ENCODE results near the gene RYR3.

RYR3 gene

GRCh38 chr15:33693166-33693800 is 382.5 kb downstream of the RYR3 start:
- in situ Hi-C loops (cut with MboI; ENCODE audit: low sequenced_read_pairs), result no loop called here

- in situ Hi-C loops (cut with MboI; ENCODE audit: low sequenced_read_pairs), result no loop called here
Observed at GRCh38 chr15:33698126-33698525, 387.4 kb downstream of the RYR3 start.

- in situ Hi-C loops (cut with MboI; ENCODE audit: low sequenced_read_pairs), result no loop called here
Observed at GRCh38 chr15:33699145-33699544, 388.4 kb downstream of the RYR3 start.

- in situ Hi-C loops (cut with MboI; ENCODE audit: low sequenced_read_pairs), result no loop called here
Observed at GRCh38 chr15:33699691-33700447, 389.1 kb downstream of the RYR3 start.

- in situ Hi-C loops (cut with MboI; ENCODE audit: low sequenced_read_pairs), result no loop called here
Observed at GRCh38 chr15:33700695-33701303, 390.0 kb downstream of the RYR3 start.

GRCh38 chr15:33701304-33701696 is 390.5 kb downstream of the RYR3 start:
- in situ Hi-C loops (cut with MboI; ENCODE audit: low sequenced_read_pairs), result no loop called here

- in situ Hi-C loops (cut with MboI; ENCODE audit: low sequenced_read_pairs), result no loop called here
Observed at GRCh38 chr15:33706173-33706572, 395.4 kb downstream of the RYR3 start.

- in situ Hi-C loops (cut with MboI; ENCODE audit: low sequenced_read_pairs), result no loop called here
Observed at GRCh38 chr15:33710748-33711147, 400.0 kb downstream of the RYR3 start.

- in situ Hi-C loops (cut with MboI; ENCODE audit: low sequenced_read_pairs), result no loop called here
Observed at GRCh38 chr15:33716025-33716424, 405.3 kb downstream of the RYR3 start.

GRCh38 chr15:33720952-33721351 is 410.2 kb downstream of the RYR3 start:
- in situ Hi-C loops (cut with MboI; ENCODE audit: low sequenced_read_pairs), result no loop called here

- in situ Hi-C loops (cut with MboI; ENCODE audit: low sequenced_read_pairs), result no loop called here
Observed at GRCh38 chr15:33722005-33722672, 411.4 kb downstream of the RYR3 start.

GRCh38 chr15:33722673-33723015 is 411.9 kb downstream of the RYR3 start:
- in situ Hi-C loops (cut with MboI; ENCODE audit: low sequenced_read_pairs), result no loop called here

- in situ Hi-C loops (cut with MboI; ENCODE audit: low sequenced_read_pairs), result no loop called here
Observed at GRCh38 chr15:33724321-33725036, 413.7 kb downstream of the RYR3 start.

GRCh38 chr15:33729653-33730052 is 418.9 kb downstream of the RYR3 start:
- in situ Hi-C loops (cut with MboI; ENCODE audit: low sequenced_read_pairs), result no loop called here

GRCh38 chr15:33730815-33731214 is 420.0 kb downstream of the RYR3 start:
- in situ Hi-C loops (cut with MboI; ENCODE audit: low sequenced_read_pairs), result no loop called here

- in situ Hi-C loops (cut with MboI; ENCODE audit: low sequenced_read_pairs), result no loop called here
Observed at GRCh38 chr15:33735143-33735542, 424.4 kb downstream of the RYR3 start.

GRCh38 chr15:33735637-33736247 is 425.0 kb downstream of the RYR3 start:
- in situ Hi-C loops (cut with MboI; ENCODE audit: low sequenced_read_pairs), result no loop called here

- in situ Hi-C loops (cut with MboI; ENCODE audit: low sequenced_read_pairs), result no loop called here
Observed at GRCh38 chr15:33737687-33738601, 427.2 kb downstream of the RYR3 start.

GRCh38 chr15:33738941-33739664 is 428.3 kb downstream of the RYR3 start:
- in situ Hi-C loops (cut with MboI; ENCODE audit: low sequenced_read_pairs), result no loop called here

All from hTERT RPE-1 (cell line).